HT-29 (cell line): Measurements from ENCODE around the gene THRB. TPM values are rescaled to one million over a fixed set of nuclear protein-coding genes. Genes with fewer than 3 reads are reported as not detected.
A peak's percentile ranks its signal among the peaks of the same experiment; 100 is the strongest.

Experiments
- DNase-seq: peaks from one replicate; pipeline ENCODE4 v3.0.0-alpha.2; 2015; ENCODE audit warnings: low spot score
- total RNA-seq: library from RNA; depleted of rRNA; stranded (reverse); fragments of >200 nt; shearing (Covaris generic); gene quantifications from 2 replicates; pipeline ENCODE4 v1.2.3, GENCODE V29; 2014

THRB gene
- total RNA-seq, 1 experiment from 2014 or later: 0.94 TPM

DNA sequence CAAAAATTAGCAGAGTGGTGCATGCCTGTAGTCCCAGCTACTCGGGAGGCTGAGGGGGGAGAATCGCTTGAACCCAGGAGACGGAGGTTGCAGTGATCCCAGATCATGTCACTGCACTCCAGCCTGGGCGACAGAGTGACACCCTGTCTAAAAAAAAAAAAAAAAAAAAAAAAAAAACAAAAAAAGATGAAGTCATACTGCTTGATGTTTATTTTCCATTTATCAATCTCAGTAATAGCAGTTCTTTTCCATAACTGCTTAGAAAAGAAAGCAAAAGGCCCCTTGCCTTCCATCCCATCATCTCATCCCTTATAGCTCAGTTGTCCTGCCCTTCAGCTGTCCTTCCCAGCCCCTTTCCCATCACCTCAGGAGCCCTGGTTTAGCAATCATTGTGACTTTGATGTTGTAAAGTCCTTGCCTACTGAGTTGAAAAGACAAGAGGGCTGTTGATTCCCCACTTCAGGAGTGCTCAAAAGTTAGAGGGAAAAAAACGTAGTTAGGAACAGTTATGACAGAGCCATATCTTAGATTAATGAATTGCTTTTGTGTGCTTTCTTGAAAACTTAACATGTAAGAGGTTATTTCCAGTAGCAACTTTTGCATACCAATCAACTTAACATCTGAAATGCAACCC, 18.0 kb upstream of the THRB start:
- no peak for DNase-seq

- DNase-seq: peak; percentile 22
Measured at GRCh38 chr3:24510030-24510648, 15.5 kb upstream of the THRB start.

DNA sequence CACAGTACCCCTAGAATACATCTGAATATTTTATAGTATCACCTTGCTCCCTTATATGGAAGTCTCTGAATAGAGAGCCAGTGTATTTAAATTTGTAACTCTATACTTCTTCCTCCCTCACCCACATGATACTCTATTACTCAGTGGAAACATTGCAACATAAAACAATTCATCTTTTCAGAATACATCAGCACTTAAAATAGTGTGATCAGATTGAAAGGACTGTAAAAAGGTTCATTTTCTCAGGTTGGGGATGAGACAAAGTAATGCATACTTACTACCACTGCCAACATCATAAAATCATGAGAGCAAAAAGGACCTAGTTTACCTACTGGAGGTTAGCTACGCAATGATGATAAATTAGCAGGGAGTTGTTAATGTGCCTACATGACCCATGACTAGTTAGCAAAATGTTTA, 13.8 kb upstream of the THRB start:
- DNase-seq: no peak

DNA sequence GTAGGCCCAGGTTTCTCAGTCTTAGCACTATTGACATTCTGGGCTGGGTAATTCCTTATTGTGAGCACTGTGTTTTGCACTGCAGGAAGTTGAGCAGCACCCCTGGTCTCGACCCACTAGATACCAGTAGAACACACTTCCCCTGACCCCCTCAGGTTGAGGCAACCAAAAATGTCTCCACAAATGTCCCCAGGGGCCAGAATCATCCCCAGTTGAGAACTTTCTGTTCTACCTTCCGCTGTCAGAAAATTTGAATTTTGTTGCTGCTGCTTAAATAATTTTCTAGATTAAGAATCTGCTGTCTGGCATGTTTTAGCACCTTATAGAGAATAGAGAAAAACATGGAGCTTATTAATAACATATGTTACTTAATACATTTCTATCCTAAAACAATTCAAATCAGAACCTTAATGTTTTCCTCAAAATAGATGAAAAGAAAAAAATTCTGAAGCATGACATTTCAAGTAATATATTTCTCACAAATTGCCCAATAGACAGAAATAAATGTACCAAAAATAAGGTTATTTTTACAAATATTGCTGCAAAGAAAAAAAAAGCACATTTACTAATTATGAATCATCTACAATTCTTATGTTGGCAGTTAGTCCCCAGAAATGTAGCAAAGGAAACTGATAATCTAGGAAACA, 13.2 kb upstream of the THRB start:
- DNase-seq: no peak

DNA sequence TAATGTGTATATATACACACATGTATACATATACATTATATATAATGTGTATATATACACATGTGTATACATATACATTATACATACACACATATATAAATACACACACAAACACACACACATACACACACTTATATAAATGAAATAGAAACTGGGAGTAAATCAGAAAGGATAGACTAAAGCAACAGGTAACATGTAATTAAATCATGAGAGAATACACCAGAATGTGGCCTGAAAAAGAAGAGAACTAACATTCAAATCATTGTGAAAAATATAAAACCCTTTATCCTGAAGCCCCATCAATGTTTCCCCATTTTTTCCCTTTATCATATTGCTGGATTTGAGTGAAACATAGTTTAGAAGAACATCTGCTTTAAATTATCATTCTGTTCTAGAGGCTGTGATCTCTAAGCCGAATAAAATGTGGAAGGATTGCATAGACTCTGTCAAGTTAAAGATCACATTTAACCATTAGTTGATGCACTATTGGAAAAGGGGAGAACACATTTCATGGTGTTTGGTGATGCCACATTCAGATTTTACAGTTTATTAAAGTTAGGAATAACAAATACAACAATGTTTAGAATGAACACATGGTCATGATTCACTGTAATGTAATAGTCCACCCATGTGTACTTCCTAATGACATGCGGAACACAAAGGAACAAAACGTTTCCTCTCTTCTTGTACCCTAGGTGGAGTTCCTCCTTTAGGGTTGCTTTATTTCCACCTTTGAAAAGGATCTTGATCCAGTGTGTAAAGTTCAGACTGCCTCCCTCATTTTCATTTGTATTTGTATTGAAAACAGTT, 12.5 kb upstream of the THRB start:
- DNase-seq: no peak

GRCh38 chr3:24505691-24506550, 11.3 kb upstream of the THRB start:
- DNase-seq: no peak

DNA sequence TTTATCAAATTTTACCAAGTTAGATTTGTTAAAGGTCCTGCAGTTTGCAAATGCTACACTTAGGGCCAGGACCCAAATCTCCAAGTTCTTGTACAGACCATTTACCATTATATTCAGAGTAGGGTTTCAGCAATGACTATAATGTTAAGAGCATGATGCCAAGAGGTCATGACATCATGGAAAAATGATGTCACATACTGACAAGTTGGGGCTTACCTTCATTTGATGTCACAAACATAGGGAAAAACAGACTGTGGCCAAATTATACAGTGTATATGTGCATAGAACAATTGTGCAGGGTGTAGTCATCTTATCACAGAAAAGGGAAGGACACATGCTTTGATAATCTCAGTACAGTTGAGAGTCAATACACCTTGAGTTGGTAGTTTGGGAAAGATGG, 10.1 kb upstream of the THRB start:
- no peak for DNase-seq

DNA sequence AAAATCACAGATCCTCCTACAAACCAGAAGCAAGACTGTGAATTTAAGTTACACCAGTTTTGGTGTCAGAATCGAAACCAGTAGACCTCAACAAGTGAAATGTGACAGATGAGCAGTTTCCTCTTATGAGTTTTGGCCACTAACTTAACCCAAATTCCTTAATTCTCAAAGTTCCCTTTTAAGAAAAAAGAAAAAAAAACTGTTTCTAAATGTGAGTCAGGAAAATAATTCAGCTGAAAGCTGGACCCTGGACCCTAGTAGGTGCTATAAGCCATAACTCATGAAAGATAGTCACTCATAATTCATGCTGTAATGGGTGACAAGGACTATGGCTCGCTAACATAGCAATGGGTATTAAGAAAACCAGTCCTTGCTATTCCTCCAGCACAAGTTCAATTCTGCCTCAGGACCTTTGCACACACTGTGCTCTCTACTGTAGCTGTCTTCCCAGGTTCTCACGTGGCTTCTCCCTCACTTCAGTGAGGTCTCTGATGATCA, 9.0 kb upstream of the THRB start:
- no peak for DNase-seq

GRCh38 chr3:24502690-24503089, 8.0 kb upstream of the THRB start:
- DNase-seq: no peak

DNA sequence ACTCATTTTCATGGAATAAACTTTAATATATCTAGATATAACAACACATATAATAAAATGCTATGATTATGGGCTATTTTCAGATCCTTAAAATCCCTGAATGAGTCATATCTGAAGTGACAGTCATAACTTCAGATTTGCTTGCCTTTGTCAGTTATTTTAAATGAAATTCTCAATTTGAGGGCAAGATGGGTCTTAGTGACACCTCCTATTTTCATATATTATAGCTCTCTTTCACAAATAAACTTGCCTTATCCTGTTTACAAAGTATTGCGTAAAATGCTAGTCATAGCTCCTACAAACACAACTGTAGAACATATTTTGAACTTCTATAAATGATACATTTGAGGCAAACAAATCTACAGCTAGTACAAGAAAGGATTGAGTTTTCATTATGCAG, 6.2 kb upstream of the THRB start:
- DNase-seq: no peak

DNA sequence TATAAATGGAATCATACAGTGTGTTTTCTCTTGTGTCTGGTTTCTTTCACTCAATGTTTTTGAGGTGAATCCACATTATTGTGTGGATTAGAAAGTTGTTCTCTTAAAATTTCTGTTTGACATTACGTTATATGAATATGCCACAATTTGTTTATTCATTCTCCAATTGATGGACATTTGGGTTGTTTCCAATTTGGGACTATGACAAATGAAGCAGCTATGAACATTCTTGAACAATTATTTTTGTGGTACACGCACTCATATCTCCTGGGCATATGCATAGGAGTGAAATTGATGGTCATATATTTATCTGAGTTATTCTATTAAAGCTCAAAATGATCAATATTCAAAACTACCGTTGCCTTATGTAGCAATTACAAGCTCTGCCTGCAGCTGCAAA, 5.3 kb upstream of the THRB start:
- no peak for DNase-seq

GRCh38 chr3:24498796-24499195, 4.1 kb upstream of the THRB start:
- DNase-seq: no peak

DNA sequence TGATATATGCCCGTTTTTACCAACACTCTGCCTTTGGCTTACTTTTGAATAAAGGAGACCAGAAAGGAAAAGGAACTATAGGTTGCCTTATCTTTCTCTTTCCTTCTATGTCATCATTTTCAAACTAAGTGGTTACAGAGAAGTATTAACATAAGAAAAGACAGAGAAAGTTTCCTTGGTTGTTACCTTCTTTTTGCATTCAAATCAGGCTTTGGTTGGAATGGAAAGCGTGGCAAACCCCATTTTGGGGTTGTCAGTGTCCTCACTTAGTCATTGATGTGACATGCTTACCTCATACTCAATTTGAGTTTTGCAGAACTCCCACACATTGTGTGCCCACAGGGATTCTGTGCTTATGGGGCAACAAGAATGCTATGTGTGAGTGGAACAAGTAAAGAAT, 3.7 kb upstream of the THRB start:
- DNase-seq: no peak

GRCh38 chr3:24497942-24498341, 3.3 kb upstream of the THRB start:
- DNase-seq: no peak

- DNase-seq: peak; percentile 59
Measured at GRCh38 chr3:24496529-24497482, 2.2 kb upstream of the THRB start.

GRCh38 chr3:24495326-24495994, 810 bp upstream of the THRB start:
- peak; percentile 74 for DNase-seq

GRCh38 chr3:24493746-24494617, 668 bp downstream of the THRB start:
- DNase-seq: peak; percentile 34

DNA sequence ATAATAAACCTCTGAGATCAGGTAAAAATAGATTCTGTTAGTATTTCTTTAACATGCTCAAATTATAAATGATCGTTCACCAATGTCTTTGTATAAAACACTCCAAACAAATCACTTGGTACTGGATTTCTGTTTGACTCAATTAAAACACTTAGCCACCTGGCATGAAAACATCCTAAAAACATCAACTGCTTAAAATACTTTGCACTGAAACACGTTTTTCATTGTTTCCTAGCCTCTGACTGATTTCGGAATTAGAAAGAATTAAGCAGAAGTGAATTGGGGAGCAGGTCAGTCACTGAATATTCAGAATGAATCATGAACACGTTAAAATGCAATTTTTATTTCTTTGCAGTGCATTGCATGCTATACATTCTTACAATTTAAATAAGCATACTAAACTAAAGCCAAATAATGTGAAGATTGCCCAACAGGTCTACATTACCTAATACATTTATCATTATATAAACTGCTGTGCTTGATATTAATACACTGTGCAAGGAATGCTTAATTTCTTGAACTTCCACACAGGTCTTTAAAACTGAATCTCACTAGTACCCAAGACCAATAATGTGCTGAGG, 1.6 kb downstream of the THRB start:
- no peak for DNase-seq
